Prostate gland (tissue), 2 donors: ENCODE data around the gene PMP22. TPM values are rescaled to one million over a fixed set of nuclear protein-coding genes. Genes with fewer than 3 reads are reported as not detected.

Source experiments
- DNase-seq: peaks from one replicate; pipeline ENCODE4 v3.0.0-alpha.2; 2019; ENCODE audit warnings: low spot score
- H3K27ac ChIP-seq, 2 donors: fragments of 200-600 bp; sonication (generic); 2 replicates each; pipeline ENCODE4 v1.5.1; 2017 to 2019
- H3K27me3 ChIP-seq: fragments of 200-600 bp; sonication (generic); replicated peaks from 2 replicates; pipeline ENCODE4 v1.5.1; 2019; ENCODE audit not compliant: insufficient read depth
- H3K36me3 ChIP-seq, 2 donors: fragments of 200-600 bp; sonication (generic); 1 replicate in 1 of 2; 2 replicates in 1 of 2; pipeline versions ENCODE4 v1.5.1 to v1.8.1; 2017 to 2019
- H3K4me1 ChIP-seq: fragments of 200-600 bp; sonication (generic); replicated peaks from 2 replicates; pipeline ENCODE4 v1.5.1; 2019
- H3K4me3 ChIP-seq, 2 donors: fragments of 200-600 bp; sonication (generic); 2 replicates each; pipeline ENCODE4 v1.5.1; 2017 to 2019
- H3K9me3 ChIP-seq: fragments of 200-600 bp; sonication (generic); 2 replicates; pipeline ENCODE4 v1.5.1; 2017
- CTCF ChIP-seq, 4 experiments: fragments of 200-600 bp in 2 of 4; fragments of 450-650 bp in 2 of 4; sonication (generic) in 2 of 4; IDR thresholded peaks; 1 replicate in 3 of 4; 2 replicates in 1 of 4; pipeline ENCODE4 v1.5.1; 2016 to 2019; ENCODE audit warnings: antibody characterized with exemption in 4 of 4, mild to moderate bottlenecking in 2 of 4, moderate library complexity in 2 of 4
- POLR2A ChIP-seq: fragments of 450-650 bp; IDR thresholded peaks from one replicate; pipeline ENCODE4 v1.6.1; 2016; ENCODE audit warnings: antibody characterized with exemption, mild to moderate bottlenecking
- POLR2AphosphoS5 ChIP-seq: sonication (generic); formaldehyde crosslinking; IDR thresholded peaks from one replicate; pipeline ENCODE4 v1.6.1; 2017; ENCODE audit warnings: antibody characterized with exemption
- WGBS: methylation state at CpG from one replicate; pipeline ENCODE4 v1.1.5; 2018; 5-methylcytosine and 5-hydroxymethylcytosine counted together
- intact Hi-C: fragments of 100-400 bp; cut with DNase I; formaldehyde crosslinking; loops from one replicate; pipeline ENCODE4 v1.14.2; 2022
- total RNA-seq, 2 donors: library from RNA; depleted of rRNA; stranded (reverse); fragments of >200 nt; gene quantifications; one replicate each; pipeline ENCODE4 v1.1.0, GENCODE V29; 2016

The PMP22 gene
- total RNA-seq, 2 donors from 2014 or later = 22.5 to 76.1 TPM

- Histone ChIP-seq H3K36me3 (no peaks in the 10 kb centered on the region), H3K27me3 (no peaks in the 10 kb centered on the region), H3K27ac (no peak overlapping the region), H3K9me3 (no peaks in the 10 kb centered on the region), H3K4me1 (no peaks in the 10 kb centered on the region), H3K4me3 (no peak overlapping the region)
- DNase-seq = no peak
- intact Hi-C loops = no loop called here
- 34% methylated on average over 4 of the region's 4 CpGs for WGBS
- TF ChIP-seq POLR2AphosphoS5 (no peak), POLR2A (no peak), CTCF (IDR thresholded peaks at IDR 0.05) (no peak)
These were observed 22.6 kb upstream of the PMP22 start for GRCh38 chr17:15287538-15288267.

- TF ChIP-seq POLR2AphosphoS5 (no peak), POLR2A (no peak), CTCF (IDR thresholded peaks at IDR 0.05) (no peak)
- H3K4me1 ChIP-seq = no peaks in the 10 kb centered on the region
These were observed 20.3 kb upstream of the PMP22 start for GRCh38 chr17:15285466-15285865.

GRCh38 chr17:15284537-15284936 is 19.4 kb upstream of the PMP22 start:
- no peaks in the 10 kb centered on the region for H3K4me1 ChIP-seq
- no peaks in the 10 kb centered on the region for H3K36me3 ChIP-seq
- no peaks in the 10 kb centered on the region for H3K9me3 ChIP-seq
- intact Hi-C loops = no loop called here
- WGBS = 47% methylated on average over 2 of the region's 2 CpGs
- no peak for TF ChIP-seq CTCF (IDR thresholded peaks at IDR 0.05)
- TF ChIP-seq POLR2A = no peak
- TF ChIP-seq POLR2AphosphoS5 = no peak
- no peak for DNase-seq
- no peak overlapping the region for H3K4me3 ChIP-seq
- no peak overlapping the region for H3K27ac ChIP-seq
- no peaks in the 10 kb centered on the region for H3K27me3 ChIP-seq

More at GRCh38 chr17:15285466-15285865, 20.3 kb upstream of the PMP22 start:
- Histone ChIP-seq H3K4me3 (no peak overlapping the region), H3K36me3 (no peaks in the 10 kb centered on the region), H3K9me3 (no peaks in the 10 kb centered on the region), H3K27ac (no peak overlapping the region), H3K27me3 (no peaks in the 10 kb centered on the region)
- intact Hi-C loops = no loop called here
- DNase-seq = no peak
- 64% methylated on average over 6 of the region's 6 CpGs for WGBS

- no peak overlapping the region for H3K4me3 ChIP-seq
- no peak for TF ChIP-seq POLR2A
- no peak for TF ChIP-seq POLR2AphosphoS5
- no peak for TF ChIP-seq CTCF (IDR thresholded peaks at IDR 0.05)
- WGBS = 91% methylated on average over 6 of the region's 6 CpGs
- DNase-seq = no peak
- H3K4me1 ChIP-seq = no peaks in the 10 kb centered on the region
- no peaks in the 10 kb centered on the region for H3K27me3 ChIP-seq
- H3K27ac ChIP-seq = no peak overlapping the region
- no peaks in the 10 kb centered on the region for H3K36me3 ChIP-seq
- intact Hi-C loops = no loop called here
- no peaks in the 10 kb centered on the region for H3K9me3 ChIP-seq
These were observed 19.0 kb upstream of the PMP22 start for GRCh38 chr17:15284107-15284506.

GRCh38 chr17:15281909-15282308 is 16.8 kb upstream of the PMP22 start:
- H3K4me1 ChIP-seq = no peaks in the 10 kb centered on the region
- H3K27me3 ChIP-seq = no peaks in the 10 kb centered on the region
- DNase-seq = no peak
- H3K4me3 ChIP-seq = no peak overlapping the region
- no peaks in the 10 kb centered on the region for H3K36me3 ChIP-seq
- no peak overlapping the region for H3K27ac ChIP-seq
- no peaks in the 10 kb centered on the region for H3K9me3 ChIP-seq
- TF ChIP-seq CTCF (IDR thresholded peaks at IDR 0.05) (no peak), POLR2AphosphoS5 (no peak), POLR2A (no peak)
- intact Hi-C loops = no loop called here
- 87% methylated on average over 3 of the region's 3 CpGs for WGBS
